H9 (cell line): ENCODE measurements around the gene DNM1. TPM values are rescaled to one million over a fixed set of nuclear protein-coding genes. Genes with fewer than 3 reads are reported as not detected.

Experiments used
- DNase-seq: peaks from one replicate; pipeline ENCODE4 v3.0.0-alpha.2; 2017
- H2AFZ ChIP-seq: one replicate; pipeline ENCODE4 v1.6.1; 2013; ENCODE audit warnings: mild to moderate bottlenecking, low read length, control low read depth, moderate library complexity
- H2AK5ac ChIP-seq: 2 replicates; pipeline ENCODE4 v1.6.1; 2013; ENCODE audit warnings: low read length, control low read depth, mixed read lengths; ENCODE audit not compliant: insufficient read length
- H2BK120ac ChIP-seq: one replicate; pipeline ENCODE4 v1.6.1; 2013; ENCODE audit warnings: low read depth, mild to moderate bottlenecking, low read length, control low read depth, inconsistent platforms; ENCODE audit not compliant: poor library complexity, severe bottlenecking
- H2BK12ac ChIP-seq: 2 replicates; pipeline ENCODE4 v1.6.1; 2013; ENCODE audit warnings: low read length, control low read depth, mixed read lengths, low read depth; ENCODE audit not compliant: insufficient read length
- H2BK15ac ChIP-seq: 2 replicates; pipeline ENCODE4 v1.6.1; 2013; ENCODE audit warnings: low read depth, low read length, control low read depth
- H2BK20ac ChIP-seq: one replicate; pipeline ENCODE4 v1.6.1; 2013; ENCODE audit warnings: low read depth, mild to moderate bottlenecking, low read length, control low read depth, inconsistent platforms; ENCODE audit not compliant: poor library complexity, severe bottlenecking
- H2BK5ac ChIP-seq: 2 replicates; pipeline ENCODE4 v1.6.1; 2013; ENCODE audit warnings: low read length, control low read depth, mixed read lengths; ENCODE audit not compliant: insufficient read length
- H3K14ac ChIP-seq: 2 replicates; pipeline ENCODE4 v1.6.1; 2013; ENCODE audit warnings: low read length, control low read depth; ENCODE audit not compliant: insufficient read depth
- H3K18ac ChIP-seq: 2 replicates; pipeline ENCODE4 v1.6.1; 2013; ENCODE audit warnings: low read depth, mild to moderate bottlenecking, mixed read lengths, low read length, control low read depth; ENCODE audit not compliant: insufficient read length
- H3K23ac ChIP-seq: 2 replicates; pipeline ENCODE4 v1.6.1; 2013; ENCODE audit warnings: low read length, control low read depth, mixed read lengths, low read depth; ENCODE audit not compliant: insufficient read length
- H3K23me2 ChIP-seq: 2 replicates; pipeline ENCODE4 v1.6.1; 2013; ENCODE audit warnings: low read depth, mild to moderate bottlenecking, mixed read lengths, low read length, control low read depth; ENCODE audit not compliant: insufficient read length, poor library complexity, severe bottlenecking
- H3K27ac ChIP-seq: 2 replicates; pipeline ENCODE4 v1.5.1; 2013; ENCODE audit warnings: low read length, control low read depth, mixed read lengths, low read depth; ENCODE audit not compliant: insufficient read length
- H3K27me3 ChIP-seq: 2 replicates; pipeline ENCODE4 v1.6.1; 2013; ENCODE audit warnings: low read length, control low read depth, inconsistent platforms; ENCODE audit not compliant: insufficient read depth
- H3K4ac ChIP-seq: 2 replicates; pipeline ENCODE4 v1.6.1; 2013; ENCODE audit warnings: low read depth, mild to moderate bottlenecking, control low read depth, inconsistent platforms, low read length, moderate library complexity
- H3K4me1 ChIP-seq: 2 replicates; pipeline ENCODE4 v1.6.1; 2013; ENCODE audit warnings: low read length, control low read depth, inconsistent platforms; ENCODE audit not compliant: insufficient read depth
- H3K4me2 ChIP-seq: 2 replicates; pipeline ENCODE4 v1.6.1; 2013; ENCODE audit warnings: low read length, control low read depth, mixed read lengths; ENCODE audit not compliant: insufficient read length, insufficient read depth
- H3K56ac ChIP-seq: 2 replicates; pipeline ENCODE4 v1.6.1; 2013; ENCODE audit warnings: low read depth, mild to moderate bottlenecking, mixed read lengths, low read length, control low read depth; ENCODE audit not compliant: insufficient read length
- H3K79me1 ChIP-seq: 2 replicates; pipeline ENCODE4 v1.6.1; 2013; ENCODE audit warnings: low read depth, mild to moderate bottlenecking, moderate library complexity, low read length, control low read depth, inconsistent platforms; ENCODE audit not compliant: insufficient read depth, poor library complexity, severe bottlenecking
- H3K79me2 ChIP-seq: 2 replicates; pipeline ENCODE4 v1.6.1; 2013; ENCODE audit warnings: low read length, control low read depth, inconsistent platforms; ENCODE audit not compliant: insufficient read depth
- H3K9ac ChIP-seq: 2 replicates; pipeline ENCODE4 v1.6.1; 2013; ENCODE audit warnings: low read length, control low read depth, mixed read lengths; ENCODE audit not compliant: insufficient read length; ENCODE audit errors: extremely low read depth
- H3K9me3 ChIP-seq: one replicate; pipeline ENCODE4 v1.6.1; 2013; ENCODE audit warnings: low read depth, low read length, inconsistent platforms; ENCODE audit not compliant: control insufficient read depth
- H3T11ph ChIP-seq: one replicate; pipeline ENCODE4 v1.6.1; 2013; ENCODE audit warnings: mild to moderate bottlenecking, low read length, control low read depth, inconsistent platforms
- H4K20me1 ChIP-seq: one replicate; pipeline ENCODE4 v1.6.1; 2013; ENCODE audit not compliant: control insufficient read depth, insufficient read length, insufficient read depth
- H4K5ac ChIP-seq: 2 replicates; pipeline ENCODE4 v1.6.1; 2013; ENCODE audit warnings: low read depth, mild to moderate bottlenecking, mixed read lengths, low read length, control low read depth; ENCODE audit not compliant: insufficient read length
- H4K8ac ChIP-seq: replicated peaks from 2 replicates; pipeline ENCODE4 v1.6.1; 2013; ENCODE audit warnings: low read length, control low read depth, mixed read lengths, low read depth; ENCODE audit not compliant: insufficient read length
- H4K91ac ChIP-seq: 2 replicates; pipeline ENCODE4 v1.6.1; 2013; ENCODE audit warnings: low read depth, mild to moderate bottlenecking, moderate library complexity, mixed read lengths, low read length, control low read depth; ENCODE audit not compliant: insufficient read length
- H3K27ac Mint-ChIP-seq, 3 experiments: 2 replicates in 2 of 3; 3 replicates in 1 of 3; pipeline ENCODE4 v1.8.0; 2020 to 2021; ENCODE audit warnings: mixed read lengths in 3 of 3, mild to moderate bottlenecking in 1 of 3, moderate library complexity in 1 of 3
- H3K27me3 Mint-ChIP-seq: 2 replicates; pipeline ENCODE4 v1.8.0; 2021; ENCODE audit warnings: low read depth, mild to moderate bottlenecking, moderate library complexity, mixed read lengths
- H3K36me3 Mint-ChIP-seq, 3 experiments: 2 replicates in 2 of 3; 3 replicates in 1 of 3; pipeline ENCODE4 v1.8.0; 2020 to 2021; ENCODE audit warnings: low read depth in 3 of 3, mixed read lengths in 3 of 3; ENCODE audit not compliant: insufficient read depth in 1 of 3
- H3K4me1 Mint-ChIP-seq, 2 experiments: 2 replicates each; pipeline ENCODE4 v1.8.0; 2020; ENCODE audit warnings: mixed read lengths in 2 of 2
- H3K4me3 Mint-ChIP-seq, 2 experiments: 2 replicates in 1 of 2; 3 replicates in 1 of 2; pipeline ENCODE4 v1.8.0; 2020 to 2021; ENCODE audit warnings: mild to moderate bottlenecking in 2 of 2, mixed read lengths in 2 of 2, moderate library complexity in 1 of 2
- H3K9me3 Mint-ChIP-seq, 2 experiments: 2 replicates in 1 of 2; 3 replicates in 1 of 2; pipeline ENCODE4 v1.8.0; 2020; ENCODE audit warnings: mild to moderate bottlenecking in 2 of 2, mixed read lengths in 2 of 2, moderate library complexity in 1 of 2
- WGBS: extraction: QIAGEN DNeasy Blood & Tissue Kit; methylation state at CpG from one replicate; pipeline ENCODE4 v1.1.7; 2013; ENCODE audit warnings: missing lambda C conversion rate, low lambda C conversion rate, mixed read lengths; ENCODE audit not compliant: insufficient read length; ENCODE audit errors: extremely low coverage; 5-methylcytosine and 5-hydroxymethylcytosine counted together
- total RNA-seq: library from RNA; stranded (reverse); gene quantifications from 2 replicates; pipeline ENCODE4 v1.2.1, GENCODE V29; 2021
- TF ChIP-seq, protein P1 (sequence below): fragments of 200-600 bp; sonication (generic); conservative IDR thresholded peaks from 3 replicates; pipeline ENCODE4 v1.8.0; 2021; ENCODE audit warnings: antibody characterized with exemption, mild to moderate bottlenecking

DNM1 gene
- total RNA-seq, 1 experiment from 2014 or later = 58.0 TPM

GRCh38 chr9:128164307-128164885 is 38.8 kb upstream of the DNM1 start:
- H3K18ac ChIP-seq = no peak overlapping the region
- peaks cover 7% of the 10 kb centered on the region for H3K23me2 ChIP-seq
- H3K23ac ChIP-seq = no peak overlapping the region
- H2BK15ac ChIP-seq = no peak overlapping the region
- TF ChIP-seq, protein P1, sequence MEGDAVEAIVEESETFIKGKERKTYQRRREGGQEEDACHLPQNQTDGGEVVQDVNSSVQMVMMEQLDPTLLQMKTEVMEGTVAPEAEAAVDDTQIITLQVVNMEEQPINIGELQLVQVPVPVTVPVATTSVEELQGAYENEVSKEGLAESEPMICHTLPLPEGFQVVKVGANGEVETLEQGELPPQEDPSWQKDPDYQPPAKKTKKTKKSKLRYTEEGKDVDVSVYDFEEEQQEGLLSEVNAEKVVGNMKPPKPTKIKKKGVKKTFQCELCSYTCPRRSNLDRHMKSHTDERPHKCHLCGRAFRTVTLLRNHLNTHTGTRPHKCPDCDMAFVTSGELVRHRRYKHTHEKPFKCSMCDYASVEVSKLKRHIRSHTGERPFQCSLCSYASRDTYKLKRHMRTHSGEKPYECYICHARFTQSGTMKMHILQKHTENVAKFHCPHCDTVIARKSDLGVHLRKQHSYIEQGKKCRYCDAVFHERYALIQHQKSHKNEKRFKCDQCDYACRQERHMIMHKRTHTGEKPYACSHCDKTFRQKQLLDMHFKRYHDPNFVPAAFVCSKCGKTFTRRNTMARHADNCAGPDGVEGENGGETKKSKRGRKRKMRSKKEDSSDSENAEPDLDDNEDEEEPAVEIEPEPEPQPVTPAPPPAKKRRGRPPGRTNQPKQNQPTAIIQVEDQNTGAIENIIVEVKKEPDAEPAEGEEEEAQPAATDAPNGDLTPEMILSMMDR = no peak
- no peaks in the 10 kb centered on the region for H3K9me3 ChIP-seq
- Mint-ChIP-seq H3K9me3 (no peaks in the 10 kb centered on the region), H3K27ac (peak overlapping the region in 1 of 3 experiments; percentile 67; a peak in 2 of 7 replicates), H3K27me3 (no peaks in the 10 kb centered on the region), H3K4me3 (no peak overlapping the region), H3K36me3 (peaks cover 18 to 65% (median 45%) of the 10 kb centered on the region in 3 experiments), H3K4me1 (peaks cover 5 to 6% of the 10 kb centered on the region in 2 experiments)
- no peak overlapping the region for H2AK5ac ChIP-seq
- H3K14ac ChIP-seq = no peak overlapping the region
- H4K20me1 ChIP-seq = no peaks in the 10 kb centered on the region
- no peak overlapping the region for H2BK12ac ChIP-seq
- H2BK120ac ChIP-seq = no peak overlapping the region
- no peak overlapping the region for H2AFZ ChIP-seq
- no peak overlapping the region for H4K8ac ChIP-seq
- DNase-seq = no peak
- no peak overlapping the region for H3K4ac ChIP-seq
- H3K4me2 ChIP-seq = no peak overlapping the region
- no peak overlapping the region for H2BK5ac ChIP-seq
- H3K27me3 ChIP-seq = no peaks in the 10 kb centered on the region
- H4K91ac ChIP-seq = no peak overlapping the region
- H3K27ac ChIP-seq = no peak overlapping the region
- no CpG with 5 or more reads among the region's 14 CpGs for WGBS
- H3K79me2 ChIP-seq = no peaks in the 10 kb centered on the region
- H2BK20ac ChIP-seq = no peak overlapping the region
- no peak overlapping the region for H3K56ac ChIP-seq
- no peaks in the 10 kb centered on the region for H3K79me1 ChIP-seq
- H3K4me1 ChIP-seq = no peaks in the 10 kb centered on the region; the same call in 1 of the 2 replicates
- H3K9ac ChIP-seq = no peak overlapping the region
- H3T11ph ChIP-seq = no peak overlapping the region
- H4K5ac ChIP-seq = no peak overlapping the region
